ENCODE measurements around the gene NRXN3. TPM values are rescaled to one million over a fixed set of nuclear protein-coding genes. Genes with fewer than 3 reads are reported as not detected.

The NRXN3 gene
- total and polyA plus RNA-seq, 2 of the 13 experiments (the other 11 are each of a cell fraction or from before 2014, with no cell fraction given) = 0.03 TPM; not detected in 1

DNA sequence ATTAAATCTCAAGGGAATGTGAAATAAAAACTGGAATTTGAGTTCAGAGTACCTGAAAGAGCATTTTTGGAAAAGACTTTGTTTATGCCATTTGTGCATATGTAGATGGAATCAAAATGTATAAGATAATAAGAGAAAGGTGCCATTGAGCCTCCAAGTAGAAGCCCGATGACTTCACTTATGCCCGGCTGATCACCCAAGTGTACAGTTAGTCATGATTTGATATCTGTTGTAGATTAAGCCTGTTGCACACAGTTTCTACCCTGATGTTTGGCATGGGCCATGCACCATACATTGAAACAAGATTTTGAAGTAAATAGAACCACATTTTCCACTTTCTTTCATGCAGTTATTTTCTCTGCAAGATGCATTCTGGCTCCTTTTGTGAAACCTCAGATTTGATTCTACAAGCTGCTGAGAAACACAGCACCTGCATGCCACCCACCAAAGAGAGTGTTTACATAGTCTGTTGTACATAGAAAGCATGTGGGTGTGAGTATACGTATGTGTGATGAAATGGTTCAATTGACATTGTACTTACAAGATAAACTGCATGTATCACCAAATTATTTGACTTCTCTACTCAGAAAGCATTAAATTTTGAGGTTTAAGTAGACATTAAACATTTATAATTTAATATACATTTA is 1268.6 kb downstream of the NRXN3 start:
- DNase-seq (ENCODE audit: low spot score) (no peak), FAIRE-seq (no peak), ATAC-seq (no peak)
- Histone ChIP-seq H3K27me3 (ENCODE audit: control insufficient read depth in 1 of 2, insufficient read depth in 2 of 2, low read length in 2 of 2) (no peaks in the 10 kb centered on the region), H3K27ac (ENCODE audit: extremely low read length, insufficient read depth, low read length) (no peak overlapping the region), H3K9me3 (ENCODE audit: low read length) (peaks cover 67% of the 10 kb centered on the region), H3K4me2 (ENCODE audit: low read depth, low read length) (no peak overlapping the region), H3K4me3 (replicated peaks in 1 of 3; ENCODE audit: insufficient read depth in 1 of 3, low read depth in 2 of 3, low read length in 3 of 3) (no peak overlapping the region), H4K20me1 (ENCODE audit: insufficient read depth, low read length) (no peaks in the 10 kb centered on the region), H3K36me3 (replicated peaks in 1 of 2; ENCODE audit: control insufficient read depth in 1 of 2, insufficient read depth in 2 of 2, low read length in 2 of 2) (no peaks in the 10 kb centered on the region), H2AFZ (ENCODE audit: low read length) (no peak overlapping the region), H3K9ac (ENCODE audit: insufficient read depth, low read depth, low read length) (no peak overlapping the region), H3K4me1 (ENCODE audit: insufficient read depth, low read length) (no peaks in the 10 kb centered on the region), H3K79me2 (ENCODE audit: insufficient read depth, low read length) (no peaks in the 10 kb centered on the region)
- TF ChIP-seq GMEB2 (CRISPR knock-in tag; IDR thresholded peaks at IDR 0.05; ENCODE audit: low read depth) (no peak), BHLHE40 (IDR thresholded peaks at IDR 0.05; ENCODE audit: low read length) (no peak), ELF3 (CRISPR knock-in tag; IDR thresholded peaks at IDR 0.05) (no peak), JARID2 (CRISPR knock-in tag; IDR thresholded peaks at IDR 0.05; ENCODE audit: insufficient replicate concordance) (no peak), ZNF781 (CRISPR knock-in tag; IDR thresholded peaks at IDR 0.05; ENCODE audit: borderline replicate concordance, not compliant biosample characterization) (no peak), ZNF556 (CRISPR knock-in tag; IDR thresholded peaks at IDR 0.05; ENCODE audit: borderline replicate concordance) (no peak)
- intact Hi-C loops (cut with micrococcal nuclease; ENCODE audit: unreplicated experiment) = no loop called here
- WGBS (ENCODE audit: low lambda C conversion rate) = 64% methylated on average over 3 of the region's 3 CpGs
- POLR2A ChIA-PET = no interaction called here
- CTCF ChIA-PET (ENCODE audit: low intra/inter-chr PET ratio, low total read pairs) = no interaction called here
- in situ Hi-C loops (cut with HindIII; ENCODE audit: extremely low pct_ligation_motif_present, low pct_unique_long_range_greater_than_20kb) = no loop called here
- no TSS peak for BruUV-seq (replicated peaks)

DNA sequence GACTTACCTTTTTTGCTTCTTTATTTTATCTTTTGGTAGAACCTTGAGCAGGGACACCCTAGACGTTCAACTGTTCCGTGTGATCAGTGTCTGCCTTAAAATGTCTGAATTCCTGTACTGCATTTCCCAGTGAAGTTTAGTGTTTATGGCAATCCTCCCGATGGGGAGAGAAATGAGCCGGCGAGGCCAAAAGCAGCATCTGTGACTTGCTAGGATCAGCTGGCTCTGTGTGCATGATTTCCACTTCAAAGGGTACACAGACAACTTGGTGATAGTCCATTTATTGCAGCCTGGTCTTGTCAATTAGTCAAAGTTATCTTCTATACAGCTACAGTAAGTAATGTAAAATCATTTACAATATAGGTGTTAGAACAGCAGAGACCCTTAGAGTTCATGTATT is 1272.6 kb downstream of the NRXN3 start:
- no peak overlapping the region for H3K27ac ChIP-seq (ENCODE audit: extremely low read length, insufficient read depth, low read length)
- no peak overlapping the region for H3K4me3 ChIP-seq (replicated peaks in 1 of 3; ENCODE audit: insufficient read depth in 1 of 3, low read depth in 2 of 3, low read length in 3 of 3)
- no peak overlapping the region for H2AFZ ChIP-seq (ENCODE audit: low read length)
- no peak overlapping the region for H3K4me2 ChIP-seq (ENCODE audit: low read depth, low read length)
- no peak overlapping the region for H3K9ac ChIP-seq (ENCODE audit: insufficient read depth, low read depth, low read length)
- ChIA-PET CTCF (ENCODE audit: low intra/inter-chr PET ratio, low total read pairs) (no interaction called here), POLR2A (no interaction called here)
- no peaks in the 10 kb centered on the region for H4K20me1 ChIP-seq (ENCODE audit: insufficient read depth, low read length)
- H3K36me3 ChIP-seq (replicated peaks in 1 of 2; ENCODE audit: control insufficient read depth in 1 of 2, insufficient read depth in 2 of 2, low read length in 2 of 2) = no peaks in the 10 kb centered on the region
- ATAC-seq (no peak), DNase-seq (ENCODE audit: low spot score) (no peak), FAIRE-seq (no peak)
- intact Hi-C loops (cut with micrococcal nuclease; ENCODE audit: unreplicated experiment) = no loop called here
- in situ Hi-C loops (cut with HindIII; ENCODE audit: extremely low pct_ligation_motif_present, low pct_unique_long_range_greater_than_20kb) = no loop called here
- H3K4me1 ChIP-seq (ENCODE audit: insufficient read depth, low read length) = no peaks in the 10 kb centered on the region
- WGBS (ENCODE audit: low lambda C conversion rate) = 45% methylated on average over 5 of the region's 5 CpGs
- H3K79me2 ChIP-seq (ENCODE audit: insufficient read depth, low read length) = no peaks in the 10 kb centered on the region
- H3K27me3 ChIP-seq (ENCODE audit: control insufficient read depth in 1 of 2, insufficient read depth in 2 of 2, low read length in 2 of 2) = no peaks in the 10 kb centered on the region
- H3K9me3 ChIP-seq (ENCODE audit: low read length) = peaks cover 53% of the 10 kb centered on the region
- BruUV-seq (replicated peaks) = no TSS peak
- no peak for TF ChIP-seq ZNF513 (CRISPR knock-in tag; conservative IDR thresholded peaks at IDR 0.05)
- no peak for TF ChIP-seq MAZ (IDR thresholded peaks at IDR 0.05; ENCODE audit: borderline replicate concordance, low read depth, low read length)
- no peak for TF ChIP-seq MAZ (CRISPR knock-in tag; IDR thresholded peaks at IDR 0.05; ENCODE audit: low read depth)
- TF ChIP-seq CENPT (CRISPR knock-in tag; IDR thresholded peaks at IDR 0.05; ENCODE audit: low read depth) = no peak
- no peak for TF ChIP-seq SMC3 (IDR thresholded peaks at IDR 0.05; ENCODE audit: low read length)
- no peak for TF ChIP-seq ZFX (CRISPR knock-in tag; IDR thresholded peaks at IDR 0.05; ENCODE audit: low read depth)
- no peak for TF ChIP-seq HBP1 (CRISPR knock-in tag; IDR thresholded peaks at IDR 0.05; ENCODE audit: low read depth)
- no peak for TF ChIP-seq ZNF563 (CRISPR knock-in tag; IDR thresholded peaks at IDR 0.05)

All from HepG2 (cell line).